Gastroesophageal sphincter (tissue), 3 donors: ENCODE results near the gene SPCS2.

ENCODE experiments used
- CTCF ChIP-seq, 4 experiments: fragments of 200-600 bp in 2 of 4; fragments of 450-650 bp in 2 of 4; sonication (generic) in 1 of 4; IDR thresholded peaks; one replicate each; pipeline ENCODE4 v1.5.1; 2017 to 2019; ENCODE audit warnings: antibody characterized with exemption in 4 of 4, mild to moderate bottlenecking in 2 of 4, moderate library complexity in 2 of 4
- POLR2AphosphoS5 ChIP-seq: sonication (generic); formaldehyde crosslinking; IDR thresholded peaks from one replicate; pipeline ENCODE4 v1.6.1; 2017; ENCODE audit warnings: antibody characterized with exemption

DNA sequence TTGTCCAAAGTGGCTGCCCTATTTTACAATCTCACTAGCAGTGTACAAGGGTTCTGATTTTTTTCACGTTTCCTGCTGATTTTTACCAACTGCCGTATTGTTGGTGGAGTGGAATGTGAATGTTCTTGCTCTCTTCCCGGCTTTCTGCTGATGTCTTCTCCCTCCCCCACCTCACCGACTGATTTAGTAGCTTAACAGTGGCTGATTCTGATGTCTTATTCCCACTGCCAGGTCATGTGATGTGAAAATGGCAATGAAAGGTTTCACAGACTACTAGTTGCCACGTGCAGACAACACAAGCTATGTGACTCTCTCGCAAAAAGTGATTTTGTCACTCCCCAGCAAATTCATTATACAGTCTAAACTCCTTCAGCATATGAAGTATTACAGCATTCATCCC is 22.4 kb downstream of the SPCS2 start:
- no peak for TF ChIP-seq CTCF (IDR thresholded peaks at IDR 0.05)
- no peak for TF ChIP-seq POLR2AphosphoS5
